ENCODE results near the gene IFIH1.

IFIH1 gene

GRCh38 chr2:162308747-162309503, 9.6 kb downstream of the IFIH1 start:
- no peak for DNase-seq

DNA sequence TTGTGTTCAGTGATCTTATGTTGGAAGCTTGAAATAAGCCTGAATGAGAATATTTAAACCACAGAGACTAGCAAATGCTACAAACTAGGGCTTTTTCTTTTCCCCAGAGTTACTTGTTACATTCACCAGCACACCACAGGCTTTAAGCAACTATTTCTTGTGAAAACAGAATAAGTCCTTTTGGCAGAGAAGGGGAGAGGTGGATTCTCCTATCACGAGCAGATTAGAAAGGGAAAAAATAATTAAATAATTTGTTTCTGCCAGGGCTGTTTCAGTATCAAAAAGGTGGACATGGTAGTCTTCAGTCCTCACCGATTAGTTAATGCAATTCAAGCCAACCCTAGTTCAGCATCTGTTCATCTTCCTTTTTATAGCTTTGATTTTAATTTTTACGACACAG, 12.6 kb downstream of the IFIH1 start:
- DNase-seq: no peak

DNA sequence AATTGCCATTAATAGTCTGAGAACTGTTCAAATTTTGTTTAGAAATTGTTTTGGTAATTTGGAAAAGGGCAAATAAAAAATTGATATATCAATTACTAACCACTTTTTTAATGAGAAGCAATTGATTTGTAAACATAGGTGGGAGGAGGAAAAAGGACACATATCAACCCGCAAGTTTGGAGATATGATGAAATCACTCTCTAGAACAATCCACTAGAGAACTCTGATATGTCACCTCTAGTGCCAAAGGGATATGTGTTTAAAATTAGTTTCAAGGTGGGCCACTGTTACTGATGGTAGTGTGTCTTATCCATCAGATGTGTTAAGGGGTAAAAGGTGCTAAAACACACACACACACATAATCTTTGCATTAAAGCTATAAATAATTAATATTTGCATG, 16.6 kb downstream of the IFIH1 start:
- no peak for DNase-seq

DNA sequence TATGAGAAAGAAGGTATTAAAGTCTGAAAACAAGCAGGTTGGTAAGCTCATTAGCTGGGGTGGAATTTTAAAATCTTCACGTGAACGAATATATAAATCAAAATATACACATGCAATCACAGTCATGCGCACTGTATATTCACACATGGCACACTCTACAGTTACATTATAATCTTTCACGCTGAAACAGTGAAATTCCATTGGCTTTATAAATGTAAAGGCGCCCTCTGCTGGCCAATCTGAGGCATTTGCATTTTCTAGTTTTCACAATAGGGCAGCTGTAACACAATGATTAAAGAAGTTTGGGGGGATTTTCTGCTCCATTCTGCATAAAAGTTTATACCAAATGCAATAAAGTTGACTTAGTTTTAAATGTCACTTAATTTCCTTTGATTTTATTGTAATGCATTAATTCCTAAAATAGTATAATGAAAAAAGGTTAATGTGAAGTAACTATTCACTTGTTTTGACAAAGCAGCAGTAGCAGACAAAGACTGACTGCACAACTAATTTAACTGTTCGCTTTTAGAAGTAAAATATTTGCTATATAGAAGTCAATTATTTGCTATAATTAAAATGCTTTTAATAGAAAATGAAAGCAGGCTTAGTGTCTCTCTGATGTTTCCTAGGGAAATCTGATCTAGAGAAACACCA, 17.2 kb downstream of the IFIH1 start:
- DNase-seq: no peak

DNA sequence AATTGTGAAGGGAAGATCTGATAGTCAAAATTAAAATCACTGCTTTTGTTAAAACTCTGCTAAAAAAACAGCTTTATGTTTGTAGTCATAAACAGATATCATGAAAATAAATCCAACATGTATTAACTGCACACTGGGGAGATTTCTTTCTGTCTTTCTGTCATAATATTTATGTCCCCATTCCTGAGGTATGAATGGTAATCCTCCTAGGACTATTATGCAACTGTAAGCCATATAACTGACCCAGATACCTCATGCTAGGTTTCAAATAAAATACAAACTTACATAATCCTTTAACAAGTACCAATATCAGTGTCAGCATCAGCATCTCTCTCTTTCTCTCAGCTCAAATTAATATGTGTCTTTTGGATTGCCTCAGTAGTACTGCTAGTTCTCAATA, 18.2 kb downstream of the IFIH1 start:
- no peak for DNase-seq

DNA sequence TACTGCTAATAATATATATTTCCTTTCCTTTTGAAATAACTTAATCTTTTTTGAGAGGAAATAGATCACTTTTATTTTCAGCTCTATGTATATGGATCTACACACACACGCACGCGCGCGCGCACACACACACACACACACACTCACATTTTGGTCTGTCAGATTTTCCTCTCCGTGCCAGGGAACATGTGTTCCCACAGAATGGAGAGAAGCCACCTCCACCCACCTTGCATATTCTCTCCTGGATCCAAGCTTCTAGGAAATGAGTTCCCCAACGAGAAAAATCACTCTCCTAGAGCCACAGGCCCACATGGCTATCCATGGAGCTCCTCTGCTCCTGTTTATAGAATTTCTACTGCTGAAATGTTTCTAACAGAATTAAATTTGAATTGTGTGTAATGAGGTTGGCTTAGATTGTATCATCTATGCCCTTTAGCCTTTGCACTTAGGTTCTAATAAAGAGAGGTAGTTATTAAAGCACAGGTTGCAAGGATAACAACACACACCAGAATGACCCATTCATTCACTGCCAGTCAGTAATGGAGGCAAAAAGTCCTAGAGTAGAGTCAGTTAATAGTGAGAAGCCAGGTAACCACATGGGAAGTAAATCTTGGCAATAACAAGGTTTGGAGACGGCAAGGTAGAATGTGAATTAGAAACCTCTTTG, 19.7 kb downstream of the IFIH1 start:
- DNase-seq: no peak

DNA sequence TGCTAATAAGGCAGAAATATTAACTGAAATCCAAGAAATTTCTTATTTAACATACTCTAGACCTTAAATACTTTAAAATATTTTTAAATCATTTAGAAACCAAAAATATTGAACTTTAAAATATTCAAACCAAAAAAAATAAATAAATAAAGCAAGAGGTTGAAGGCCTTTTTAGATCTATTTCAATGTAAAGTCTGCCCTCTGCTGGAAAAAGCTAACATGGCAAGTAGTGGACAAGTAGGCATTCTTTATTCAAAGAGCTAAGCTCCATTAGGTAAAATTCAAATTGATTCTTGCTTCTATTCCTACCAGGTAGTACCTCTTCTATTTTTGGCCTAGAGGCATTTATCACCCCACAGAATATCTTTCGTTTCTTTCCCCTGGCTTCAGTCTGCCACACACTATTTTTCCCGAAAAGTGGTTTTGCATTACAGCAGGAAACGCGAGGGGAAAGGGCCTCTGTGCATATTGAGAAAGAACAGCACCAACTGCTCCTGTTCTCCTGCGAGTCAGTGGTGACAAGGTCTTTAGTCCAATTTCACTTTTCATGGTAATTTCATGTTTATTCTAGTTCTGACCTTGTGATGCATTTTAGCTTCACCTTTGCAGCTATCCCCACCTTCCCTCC, 20.4 kb downstream of the IFIH1 start:
- DNase-seq: no peak

- no peak for DNase-seq
Measured at GRCh38 chr2:162295009-162295408, 23.5 kb downstream of the IFIH1 start.

DNA sequence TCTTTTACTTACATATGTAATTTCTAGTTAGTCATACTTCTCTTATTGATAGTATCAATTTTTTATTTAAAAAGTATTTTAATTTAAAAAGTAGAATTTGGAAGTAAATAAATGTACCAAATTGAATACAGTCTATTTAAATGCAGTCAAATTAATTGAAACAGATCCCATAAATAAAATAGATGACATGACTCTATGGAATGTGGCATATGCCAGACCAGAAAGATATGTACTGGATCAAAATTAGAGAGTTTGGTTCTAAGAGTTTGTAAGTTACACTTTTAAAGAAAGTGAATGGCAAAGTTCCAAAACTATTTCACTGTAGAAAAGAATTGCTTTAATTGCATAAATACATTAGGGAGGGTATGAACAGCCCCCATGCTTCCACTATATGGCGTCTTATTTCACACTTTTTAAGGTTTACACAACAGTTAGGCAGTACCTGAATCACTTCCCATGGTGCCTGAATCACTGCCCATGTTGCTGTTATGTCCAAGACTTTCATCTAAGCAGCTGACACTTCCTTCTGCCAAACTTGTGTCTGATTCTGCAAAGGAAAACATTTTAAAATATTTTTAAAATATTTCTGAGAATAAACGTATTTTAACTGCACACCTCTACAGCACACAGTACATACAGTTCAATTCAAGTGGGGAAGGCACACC, 25.2 kb downstream of the IFIH1 start:
- DNase-seq: no peak

- DNase-seq: no peak
Measured at GRCh38 chr2:162291748-162292147, 26.7 kb downstream of the IFIH1 start.

DNA sequence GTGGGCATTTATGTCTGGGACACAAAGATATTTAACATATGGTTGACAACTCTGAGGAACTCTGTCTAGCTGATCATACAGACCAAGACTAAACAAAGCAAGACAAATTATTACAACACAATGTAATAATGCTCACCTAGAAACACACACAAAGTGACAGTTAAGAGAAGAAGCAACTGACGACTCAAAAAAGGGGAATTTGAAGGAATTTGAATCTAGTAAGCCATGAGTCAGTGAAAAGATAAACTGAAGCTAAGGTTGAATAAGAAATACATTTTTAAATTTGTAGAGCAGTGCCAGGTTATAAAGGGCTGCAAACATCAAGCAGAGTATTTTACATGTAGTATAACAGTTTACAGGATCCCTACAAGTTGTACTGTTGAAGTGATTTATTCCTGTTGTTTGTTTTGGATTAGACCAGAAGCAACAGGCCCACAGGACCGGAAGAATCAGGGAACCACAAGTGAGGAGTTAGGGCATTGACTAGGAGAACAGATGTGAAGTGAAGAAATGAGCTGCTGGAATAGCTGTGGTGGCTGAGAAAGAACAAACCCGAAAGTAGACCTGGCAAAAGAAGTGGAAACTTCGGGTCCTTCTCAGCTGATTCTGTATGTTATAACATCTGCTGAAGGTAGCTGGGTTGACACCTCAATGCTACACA, 35.6 kb downstream of the IFIH1 start:
- no peak for DNase-seq

DNA sequence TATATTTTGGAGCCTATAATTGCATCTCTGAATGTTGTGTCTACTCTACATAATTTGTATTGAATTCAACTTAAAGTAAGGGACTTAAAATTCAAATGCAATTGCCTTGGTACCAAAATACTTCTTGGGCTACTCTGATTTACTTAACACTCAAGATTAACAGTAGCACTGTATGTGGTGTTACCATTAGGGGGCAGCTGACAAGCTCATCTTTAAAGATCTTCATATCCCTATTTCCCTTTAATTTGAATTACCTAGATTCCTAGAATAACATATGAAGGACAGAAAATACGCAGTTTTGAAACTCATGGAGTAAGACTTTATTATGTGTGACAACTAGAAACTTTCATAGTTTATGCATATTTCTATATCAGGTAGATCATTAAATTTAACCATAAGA, 37.8 kb downstream of the IFIH1 start:
- no peak for DNase-seq

GRCh38 chr2:162277381-162277780, 41.1 kb downstream of the IFIH1 start:
- DNase-seq: no peak

DNA sequence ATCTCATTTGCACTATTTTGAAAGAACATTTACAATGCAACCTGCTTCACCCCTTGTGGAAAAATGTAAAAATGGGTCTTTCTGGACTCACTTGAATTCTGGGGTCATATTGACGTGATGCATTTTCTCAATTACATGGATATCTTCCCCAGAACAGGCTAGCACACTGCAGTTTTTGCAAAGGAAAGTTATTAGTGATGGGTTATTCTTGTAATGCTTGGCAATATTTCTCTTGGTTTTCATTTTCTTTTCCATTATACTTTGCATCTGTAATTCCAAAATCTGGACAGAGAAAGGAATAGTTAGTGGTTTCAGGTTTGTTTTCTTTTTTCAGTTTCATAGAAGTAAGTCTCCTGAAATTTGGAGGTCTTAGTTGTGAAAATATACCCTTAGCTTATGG, 50.5 kb downstream of the IFIH1 start:
- DNase-seq: no peak

GRCh38 chr2:162267496-162267895, 51.0 kb downstream of the IFIH1 start:
- no peak for DNase-seq

GRCh38 chr2:162266460-162266760, 52.1 kb downstream of the IFIH1 start:
- DNase-seq: no peak

GRCh38 chr2:162265666-162266459, 52.6 kb downstream of the IFIH1 start:
- no peak for DNase-seq

DNA sequence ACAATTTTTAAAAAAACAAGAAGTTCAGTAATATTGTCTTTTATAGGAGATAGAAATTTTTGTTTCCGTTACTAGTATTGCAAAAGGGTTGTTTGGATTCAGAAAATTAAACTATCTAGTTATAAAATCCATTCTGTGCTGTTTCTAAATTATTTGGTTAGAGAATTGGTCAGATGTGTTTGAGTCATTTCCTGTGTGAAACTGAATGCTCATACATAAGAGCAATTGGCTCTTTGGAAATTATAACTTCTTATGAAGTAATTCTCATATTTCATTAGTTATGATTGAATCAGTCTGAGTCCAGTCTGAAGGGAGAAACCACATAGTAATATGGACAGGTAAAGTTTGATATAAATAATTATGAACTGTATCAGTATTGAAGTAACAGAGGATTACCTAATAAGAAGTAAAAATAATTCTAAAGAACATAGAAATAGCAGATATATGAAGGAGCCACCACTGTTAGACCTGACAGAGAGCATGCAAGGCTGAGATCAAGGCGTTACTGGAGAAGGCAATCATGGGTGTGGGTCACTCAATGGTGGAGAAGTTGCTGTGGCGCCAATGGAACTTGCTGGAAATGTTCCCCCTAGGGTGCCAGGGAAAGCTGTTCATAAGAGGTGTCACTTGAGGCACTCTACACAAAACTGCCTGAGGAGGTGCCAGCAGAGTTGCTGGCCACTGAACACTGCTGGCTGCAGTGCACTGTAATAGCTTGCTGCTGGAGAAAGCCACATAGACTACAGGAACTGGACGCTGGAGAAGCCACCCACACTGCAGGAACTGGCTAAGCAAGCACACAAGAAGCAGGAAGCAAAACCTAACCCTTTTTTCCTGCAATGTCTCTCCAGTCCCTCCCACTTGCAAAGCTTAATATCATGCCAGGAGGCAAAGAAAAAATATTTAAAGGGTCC, 57.2 kb downstream of the IFIH1 start:
- DNase-seq: no peak

- no peak for DNase-seq
Measured at GRCh38 chr2:162258686-162259085, 59.8 kb downstream of the IFIH1 start.

DNA sequence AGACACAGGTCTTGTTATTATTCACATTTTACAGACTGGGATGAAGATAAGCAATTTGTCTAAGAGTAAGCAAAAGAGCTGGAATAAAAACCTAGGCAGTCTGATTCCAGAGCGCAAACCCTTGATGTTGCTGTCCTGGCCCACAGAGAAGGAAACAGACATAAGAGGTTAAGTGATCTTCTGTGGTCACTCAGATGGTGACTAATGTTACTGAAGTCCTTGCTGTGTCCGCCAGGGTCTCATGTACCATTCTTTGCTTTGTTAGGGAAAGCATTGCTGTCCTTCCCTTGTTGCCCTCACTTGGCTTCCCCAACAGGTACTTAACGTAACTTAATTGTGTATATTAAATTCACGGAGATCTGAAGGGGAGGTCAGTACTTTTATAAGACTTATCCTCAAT, 60.3 kb downstream of the IFIH1 start:
- no peak for DNase-seq

GRCh38 chr2:162257425-162257824, 61.1 kb downstream of the IFIH1 start:
- no peak for DNase-seq

All from NCI-H510A (cell line).